NOMO-1 treated with DMSO at 0.1 percent for 48 hours (cell line): Measurements from ENCODE around the gene EXOC2.

Experiments used
- DNase-seq: peaks from one replicate; lab custom pipeline; 2025; ENCODE audit not compliant: unreplicated experiment; lab: John Stamatoyannopoulos, UW

Gene EXOC2

GRCh38 chr6:540490-540889 is 152.4 kb downstream of the EXOC2 start:
- no peak for DNase-seq

DNA sequence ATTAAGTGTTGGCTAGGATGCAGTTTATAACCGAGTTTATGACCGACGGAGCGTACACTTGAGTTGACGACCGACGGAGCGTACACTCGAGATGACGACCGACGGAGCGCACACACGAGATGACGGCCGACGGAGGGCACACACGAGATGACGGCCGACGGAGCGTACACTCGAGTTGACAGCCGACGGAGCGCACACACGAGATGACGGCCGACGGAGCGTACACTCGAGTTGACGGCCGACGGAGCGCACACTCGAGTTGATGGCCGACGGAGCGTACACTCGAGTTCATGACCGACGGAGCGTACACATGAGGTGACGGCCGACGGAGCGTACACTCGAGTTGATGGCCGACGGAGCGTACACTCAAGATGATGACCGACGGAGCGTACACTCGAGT is 155.8 kb downstream of the EXOC2 start:
- no peak for DNase-seq

DNA sequence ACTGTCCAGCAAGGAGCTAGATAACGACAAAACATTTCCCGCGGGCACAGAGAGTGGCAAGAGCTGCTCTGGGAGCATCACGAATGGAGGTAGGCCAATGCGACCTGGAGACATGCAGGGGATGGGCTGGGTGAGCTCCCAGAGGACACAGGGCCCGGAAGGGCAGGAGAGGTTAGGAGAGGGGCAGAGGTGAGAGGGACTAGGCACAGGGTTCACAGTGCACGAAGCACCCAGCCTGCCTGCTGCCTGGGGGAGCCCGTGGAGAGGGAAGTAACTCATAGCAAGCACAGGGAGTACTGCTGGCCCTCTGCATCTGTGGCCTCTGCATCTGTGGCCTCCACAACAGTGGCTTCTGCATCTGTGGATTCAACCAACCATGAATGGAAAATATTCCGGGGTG is 162.5 kb downstream of the EXOC2 start:
- no peak for DNase-seq

DNA sequence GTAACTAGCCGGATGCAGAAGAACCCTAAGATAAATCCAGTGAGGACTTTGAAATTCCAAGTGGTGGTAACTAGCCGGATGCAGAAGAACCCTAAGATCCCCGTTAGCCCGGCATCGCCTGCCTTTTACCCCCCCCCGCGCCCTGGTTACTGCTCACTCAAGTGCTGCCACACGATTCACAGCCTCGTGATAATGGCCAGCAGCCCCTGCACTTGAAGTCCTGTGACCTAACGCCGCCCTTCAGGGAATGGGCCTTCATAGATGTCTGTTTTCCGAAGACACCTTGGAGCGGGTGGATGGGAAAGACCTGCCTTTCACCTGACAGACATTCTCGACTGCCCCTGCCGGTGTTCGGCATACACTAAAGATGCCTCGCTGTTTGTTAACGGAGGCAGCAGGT is 163.9 kb downstream of the EXOC2 start:
- DNase-seq, result no peak

DNA sequence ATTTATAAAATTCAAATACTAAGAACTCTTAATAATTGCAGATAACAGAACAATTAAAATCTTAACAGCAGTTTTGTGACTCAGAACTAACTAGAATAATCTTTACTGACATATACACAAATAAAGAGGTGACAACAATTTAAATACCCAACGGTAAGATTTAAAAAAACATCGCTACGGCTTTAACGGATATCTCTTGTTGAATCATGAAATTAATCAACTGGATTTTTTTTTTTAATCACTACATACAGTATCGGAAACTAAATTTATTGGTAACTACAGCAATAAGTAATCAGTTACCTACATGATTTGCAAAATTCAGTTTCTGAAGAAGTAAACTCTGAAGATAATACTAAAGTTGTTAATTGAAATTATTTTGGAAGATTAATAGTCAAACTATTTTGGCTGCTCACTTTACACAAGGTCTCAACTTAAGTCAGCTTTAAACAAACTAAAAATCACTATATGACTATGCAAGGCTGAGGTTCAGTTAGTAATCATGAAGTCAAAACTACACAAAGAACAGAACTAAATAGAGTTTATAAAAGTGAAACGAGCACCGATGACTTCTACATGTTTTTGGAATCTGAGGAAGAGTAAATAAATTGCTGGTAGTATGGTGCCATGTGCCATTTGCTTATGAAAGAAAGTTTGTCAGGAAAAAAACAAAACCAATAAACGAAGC is 164.8 kb downstream of the EXOC2 start:
- DNase-seq, result no peak

DNA sequence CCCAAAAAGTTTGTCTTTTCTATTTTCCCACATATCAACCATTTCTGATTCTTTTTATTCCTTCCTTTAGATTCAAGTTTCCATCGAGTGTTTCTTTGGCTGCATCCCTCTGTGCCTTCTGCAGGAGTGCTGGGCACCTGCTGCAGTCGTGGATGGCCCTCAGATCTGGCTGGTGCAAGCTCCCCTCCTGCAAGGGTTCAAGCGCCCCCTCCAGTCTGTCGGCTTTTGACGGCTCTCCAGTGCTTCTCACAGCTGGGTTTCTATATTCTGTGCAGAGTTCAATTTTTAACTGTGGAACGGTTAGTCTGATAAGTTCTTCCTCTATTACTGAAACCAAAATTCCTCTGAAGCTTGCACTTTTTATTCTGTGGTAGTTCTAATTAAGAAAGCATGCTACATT is 168.1 kb downstream of the EXOC2 start:
- DNase-seq, result no peak

GRCh38 chr6:520820-521219 is 172.1 kb downstream of the EXOC2 start:
- no peak for DNase-seq

DNA sequence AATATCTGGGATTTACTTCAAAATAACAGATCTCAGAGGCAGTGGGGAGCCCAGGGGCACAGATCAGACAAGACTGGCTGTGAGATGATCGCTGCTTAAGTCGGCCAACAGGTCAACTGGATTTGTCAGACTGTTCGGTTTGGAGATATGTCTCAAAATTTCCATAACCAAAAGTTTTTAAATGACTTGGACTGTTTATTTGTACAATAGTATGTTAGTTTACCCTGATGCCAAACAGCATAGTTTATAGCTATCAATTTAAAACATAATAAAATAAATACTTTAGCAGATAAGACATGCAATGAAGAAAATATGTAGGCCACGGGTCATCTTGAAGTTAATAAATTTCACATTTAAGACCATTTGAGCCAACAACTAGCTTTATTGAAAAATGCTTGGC is 174.7 kb downstream of the EXOC2 start:
- DNase-seq, result no peak

GRCh38 chr6:516213-516612 is 176.7 kb downstream of the EXOC2 start:
- DNase-seq, result no peak

DNA sequence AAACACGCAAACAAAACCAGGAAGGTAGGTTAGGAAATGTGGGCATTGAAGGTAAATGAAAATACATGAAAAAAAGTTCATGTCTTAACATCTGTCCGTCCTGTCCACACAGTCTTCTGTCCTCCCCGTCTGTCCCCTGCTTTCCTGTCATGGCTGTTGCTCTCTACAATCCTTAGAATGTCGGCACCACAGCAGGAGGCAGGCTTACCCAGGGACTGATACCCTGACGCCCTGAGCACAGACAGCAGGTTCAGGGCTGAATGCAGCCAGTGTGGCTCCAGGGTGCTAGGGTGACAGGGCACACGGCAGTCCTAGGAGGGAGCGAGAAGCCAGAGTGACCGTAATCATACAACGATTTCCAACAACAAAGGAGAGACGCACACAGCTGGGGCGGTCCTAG is 177.7 kb downstream of the EXOC2 start:
- DNase-seq, result no peak

DNA sequence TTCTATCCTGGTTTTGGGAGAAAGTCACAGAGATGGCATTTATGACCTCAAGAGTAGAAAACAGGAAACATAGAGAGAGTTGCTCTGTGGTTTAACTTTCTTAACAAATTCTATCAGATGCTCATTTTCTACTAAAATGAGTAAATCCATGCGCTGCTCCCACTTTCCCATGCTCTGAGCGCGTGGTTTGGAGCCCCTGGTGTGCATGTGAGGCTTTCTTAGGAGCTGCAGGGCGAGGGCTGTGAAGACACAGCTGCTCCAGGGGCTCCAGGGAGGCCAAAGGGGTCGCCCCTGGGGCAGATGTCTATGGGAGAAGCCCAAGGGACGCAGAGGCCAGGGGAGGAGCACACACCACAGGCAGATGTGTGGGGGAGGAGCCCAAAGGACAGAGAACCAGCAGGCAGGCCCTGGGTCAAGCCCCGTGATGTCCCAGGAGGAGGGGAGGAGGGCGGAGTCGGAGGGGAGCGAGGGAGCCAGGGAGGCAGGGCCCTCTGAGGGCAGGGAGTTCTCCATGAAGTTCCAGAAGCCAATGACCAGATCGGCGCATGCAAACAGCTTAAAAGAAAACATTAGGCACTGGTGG is 178.5 kb downstream of the EXOC2 start:
- no peak for DNase-seq

DNA sequence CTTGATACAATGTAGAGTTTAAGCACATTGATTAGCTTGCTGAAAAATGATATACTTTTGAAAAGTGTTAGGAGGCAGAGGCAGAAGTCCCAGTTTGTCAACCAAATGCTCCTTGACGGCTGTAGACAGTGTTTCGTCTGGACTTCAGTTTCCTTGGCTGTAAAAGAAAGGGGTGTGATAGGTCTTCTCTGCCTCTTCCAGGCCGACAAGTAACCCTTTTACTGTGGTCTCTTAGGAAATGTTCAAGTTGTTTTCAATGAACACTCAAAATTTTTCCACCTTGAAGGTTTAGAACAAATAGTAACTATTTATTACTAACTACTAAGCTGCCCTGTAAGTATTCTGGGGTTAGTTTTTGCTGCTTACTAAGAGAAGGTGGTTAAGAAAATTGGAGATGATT is 179.0 kb downstream of the EXOC2 start:
- DNase-seq, result no peak

DNA sequence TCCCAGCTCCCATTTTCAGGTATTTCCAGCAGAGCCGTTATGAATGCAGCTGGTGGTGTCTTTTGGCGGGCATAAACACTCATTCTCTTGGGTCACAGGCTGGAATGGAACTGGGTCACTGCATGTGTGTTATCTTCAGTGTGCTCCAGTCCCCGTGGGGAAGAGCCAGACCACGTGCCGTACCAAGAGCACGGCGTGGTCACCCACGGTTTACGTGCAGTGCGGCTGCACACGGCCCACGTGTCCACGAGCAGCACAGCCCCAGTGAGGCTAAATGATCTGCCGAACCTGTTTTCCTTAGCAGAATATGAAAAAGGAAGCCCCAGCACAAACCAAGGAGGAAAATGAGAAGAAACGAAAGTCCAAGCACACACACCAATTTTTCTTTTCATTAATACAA is 179.9 kb downstream of the EXOC2 start:
- no peak for DNase-seq

GRCh38 chr6:511488-512137 is 181.3 kb downstream of the EXOC2 start:
- no peak for DNase-seq

GRCh38 chr6:509676-510075 is 183.3 kb downstream of the EXOC2 start:
- DNase-seq, result no peak

DNA sequence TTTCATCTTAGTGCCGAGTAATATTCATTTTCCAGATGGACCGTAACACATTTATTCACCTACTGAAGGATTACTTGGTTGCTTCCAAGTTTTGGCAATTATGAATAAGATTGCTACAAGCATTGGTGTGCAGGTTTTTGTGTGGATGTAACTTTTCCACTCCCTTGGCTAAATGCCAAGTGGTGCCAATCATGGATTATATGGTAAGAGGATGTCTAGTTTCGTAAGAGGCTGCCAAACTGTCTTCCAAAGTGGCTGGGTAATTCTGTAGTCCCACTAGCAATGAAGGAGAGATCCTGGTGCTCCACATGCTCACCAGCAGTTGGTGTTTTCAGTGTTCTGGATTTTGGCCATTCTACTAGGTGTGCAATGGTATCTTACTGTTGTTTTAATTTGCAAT is 184.3 kb downstream of the EXOC2 start:
- DNase-seq, result no peak

GRCh38 chr6:508006-508405 is 184.9 kb downstream of the EXOC2 start:
- no peak for DNase-seq

- DNase-seq, result no peak
These were observed 185.9 kb downstream of the EXOC2 start for GRCh38 chr6:506920-507622.

GRCh38 chr6:506508-506907 is 186.4 kb downstream of the EXOC2 start:
- DNase-seq, result no peak

- DNase-seq, result no peak
These were observed 187.6 kb downstream of the EXOC2 start for GRCh38 chr6:505374-505773.

DNA sequence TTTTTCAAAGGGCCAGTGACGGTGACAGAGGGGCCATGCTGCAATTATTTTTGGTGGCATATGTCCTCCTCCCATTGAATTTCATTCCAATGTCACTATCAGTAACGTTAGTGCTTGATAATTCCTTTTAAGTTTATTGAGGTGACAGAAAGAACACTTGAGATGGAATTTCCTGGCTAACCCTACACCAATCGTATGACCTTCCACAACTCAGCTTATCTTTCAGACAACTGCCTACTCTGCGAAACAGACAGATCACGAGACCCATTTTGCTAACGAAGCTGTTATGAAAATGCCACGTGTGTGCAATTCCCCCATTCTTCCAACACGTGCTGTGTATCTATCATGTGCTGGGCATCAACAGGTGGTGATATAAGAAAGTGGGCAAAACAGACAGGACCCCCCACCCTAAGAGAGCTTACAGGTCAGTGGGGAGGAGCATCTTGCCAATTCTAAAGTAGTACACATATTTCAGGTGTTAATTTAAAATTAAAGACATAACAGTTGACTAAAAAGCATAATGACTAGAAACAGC is 188.4 kb downstream of the EXOC2 start:
- DNase-seq, result no peak
